ENCODE measurements around the gene CD2. TPM values are rescaled to one million over a fixed set of nuclear protein-coding genes. Genes with fewer than 3 reads are reported as not detected.

CD2 gene
- total RNA-seq, 1 experiment from 2014 or later, result not detected

DNA sequence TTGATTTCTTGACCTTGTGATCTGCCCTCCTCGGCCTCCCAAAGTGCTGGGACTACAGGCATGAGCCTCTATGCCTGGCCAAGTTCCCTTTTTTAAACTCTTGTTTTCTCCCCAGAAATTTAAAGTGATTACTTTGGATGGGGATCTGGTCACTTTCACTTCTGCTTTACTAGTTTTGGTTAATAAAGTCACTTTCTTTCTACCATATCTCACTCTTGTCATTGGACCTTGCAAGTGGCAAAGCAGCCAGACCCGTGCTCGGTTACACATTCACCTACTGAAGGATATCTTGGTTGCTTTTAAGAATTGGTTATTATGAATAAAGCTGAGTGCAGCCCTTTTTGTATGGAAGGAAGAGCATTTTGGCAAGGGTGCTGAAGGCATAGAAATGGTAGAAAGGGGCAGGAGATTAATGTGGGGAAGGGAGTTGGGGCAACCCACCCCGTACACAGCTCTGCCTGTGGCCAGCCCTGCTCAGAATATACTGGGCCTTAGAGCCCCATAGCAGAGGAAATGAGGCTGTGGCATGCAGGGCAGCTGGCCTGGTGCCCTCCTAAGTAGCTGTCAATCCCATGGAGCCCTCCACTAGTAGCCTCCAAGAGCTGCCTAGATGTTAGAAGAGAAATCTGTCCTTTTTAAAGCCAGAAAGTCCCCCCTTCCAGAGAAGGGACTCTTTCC lies 40.7 kb downstream of the CD2 start:
- Mint-ChIP-seq H3K27me3 (ENCODE audit: insufficient read depth, unreplicated experiment) (peaks cover 23% of the 10 kb centered on the region), H3K36me3 (ENCODE audit: insufficient read depth, unreplicated experiment) (no peaks in the 10 kb centered on the region), H3K9me3 (ENCODE audit: unreplicated experiment) (no peaks in the 10 kb centered on the region), H3K4me3 (ENCODE audit: unreplicated experiment) (no peak overlapping the region), H3K27ac (ENCODE audit: low read depth, unreplicated experiment) (no peak overlapping the region), H3K4me1 (ENCODE audit: insufficient read depth, unreplicated experiment) (no peaks in the 10 kb centered on the region)
- TF ChIP-seq, protein P1, sequence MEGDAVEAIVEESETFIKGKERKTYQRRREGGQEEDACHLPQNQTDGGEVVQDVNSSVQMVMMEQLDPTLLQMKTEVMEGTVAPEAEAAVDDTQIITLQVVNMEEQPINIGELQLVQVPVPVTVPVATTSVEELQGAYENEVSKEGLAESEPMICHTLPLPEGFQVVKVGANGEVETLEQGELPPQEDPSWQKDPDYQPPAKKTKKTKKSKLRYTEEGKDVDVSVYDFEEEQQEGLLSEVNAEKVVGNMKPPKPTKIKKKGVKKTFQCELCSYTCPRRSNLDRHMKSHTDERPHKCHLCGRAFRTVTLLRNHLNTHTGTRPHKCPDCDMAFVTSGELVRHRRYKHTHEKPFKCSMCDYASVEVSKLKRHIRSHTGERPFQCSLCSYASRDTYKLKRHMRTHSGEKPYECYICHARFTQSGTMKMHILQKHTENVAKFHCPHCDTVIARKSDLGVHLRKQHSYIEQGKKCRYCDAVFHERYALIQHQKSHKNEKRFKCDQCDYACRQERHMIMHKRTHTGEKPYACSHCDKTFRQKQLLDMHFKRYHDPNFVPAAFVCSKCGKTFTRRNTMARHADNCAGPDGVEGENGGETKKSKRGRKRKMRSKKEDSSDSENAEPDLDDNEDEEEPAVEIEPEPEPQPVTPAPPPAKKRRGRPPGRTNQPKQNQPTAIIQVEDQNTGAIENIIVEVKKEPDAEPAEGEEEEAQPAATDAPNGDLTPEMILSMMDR (IDR thresholded peaks at IDR 0.05; ENCODE audit: unreplicated experiment), result no peak
- ChIA-PET POLR2A (no interaction called here), CTCF (no interaction called here)
- BruUV-seq (replicated peaks), result no TSS peak
- intact Hi-C loops (cut with micrococcal nuclease), result no loop called here
- DNase-seq (ENCODE audit: unreplicated experiment), result no peak

DNA sequence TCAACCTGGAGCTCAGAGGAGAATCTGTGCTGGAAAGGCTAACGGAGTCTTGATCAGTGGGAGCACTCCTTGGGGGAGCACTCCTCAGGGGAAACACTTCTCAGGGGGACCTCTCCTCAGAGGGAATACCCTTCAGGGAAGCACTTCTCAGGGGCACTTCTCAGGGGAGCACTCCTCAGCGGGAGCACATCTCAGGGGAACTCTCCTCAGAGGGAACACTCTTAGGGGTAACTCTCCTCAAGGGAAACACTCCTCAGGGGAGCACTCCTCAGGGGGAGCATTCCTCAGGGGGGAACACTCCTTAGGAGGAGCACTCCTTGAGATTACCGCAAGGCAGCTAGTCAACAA lies 41.2 kb downstream of the CD2 start:
- H3K27ac Mint-ChIP-seq (ENCODE audit: low read depth, unreplicated experiment), result no peak overlapping the region
- intact Hi-C loops (cut with micrococcal nuclease), result no loop called here
- BruUV-seq (replicated peaks), result no TSS peak
- H3K4me1 Mint-ChIP-seq (ENCODE audit: insufficient read depth, unreplicated experiment), result no peaks in the 10 kb centered on the region
- H3K27me3 Mint-ChIP-seq (ENCODE audit: insufficient read depth, unreplicated experiment), result peaks cover 18% of the 10 kb centered on the region
- no peaks in the 10 kb centered on the region for H3K36me3 Mint-ChIP-seq (ENCODE audit: insufficient read depth, unreplicated experiment)
- H3K9me3 Mint-ChIP-seq (ENCODE audit: unreplicated experiment), result no peaks in the 10 kb centered on the region
- TF ChIP-seq, protein P1 (IDR thresholded peaks at IDR 0.05; ENCODE audit: unreplicated experiment), result no peak
- ChIA-PET POLR2A (no interaction called here), CTCF (no interaction called here)
- H3K4me3 Mint-ChIP-seq (ENCODE audit: unreplicated experiment), result no peak overlapping the region
- DNase-seq (ENCODE audit: unreplicated experiment), result no peak

DNA sequence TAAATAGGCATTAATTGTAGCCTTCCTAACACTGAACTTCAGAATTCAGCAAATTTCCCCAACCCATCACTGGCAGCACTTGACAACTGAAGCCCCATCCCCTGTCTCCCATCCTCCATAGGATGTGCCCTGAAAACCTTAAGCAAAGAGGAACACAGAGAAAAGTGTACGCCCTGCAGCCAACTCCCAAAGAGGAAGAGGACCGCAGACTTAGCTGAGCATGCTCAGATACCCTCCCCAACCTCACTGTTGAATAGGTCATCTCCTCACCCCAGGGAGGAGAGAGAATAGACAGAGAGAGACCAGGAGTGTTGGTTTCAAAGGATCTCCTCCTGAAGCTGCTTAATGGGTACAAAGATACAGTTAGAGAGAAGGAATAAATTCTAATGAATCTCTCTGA lies 50.5 kb downstream of the CD2 start:
- peaks cover 14% of the 10 kb centered on the region for H3K4me1 Mint-ChIP-seq (ENCODE audit: insufficient read depth, unreplicated experiment)
- no peaks in the 10 kb centered on the region for H3K36me3 Mint-ChIP-seq (ENCODE audit: insufficient read depth, unreplicated experiment)
- H3K27ac Mint-ChIP-seq (ENCODE audit: low read depth, unreplicated experiment), result no peak overlapping the region
- ChIA-PET POLR2A (no interaction called here), CTCF (no interaction called here)
- H3K27me3 Mint-ChIP-seq (ENCODE audit: insufficient read depth, unreplicated experiment), result no peaks in the 10 kb centered on the region
- TF ChIP-seq, protein P1 (IDR thresholded peaks at IDR 0.05; ENCODE audit: unreplicated experiment), result no peak
- no peak for DNase-seq (ENCODE audit: unreplicated experiment)
- BruUV-seq (replicated peaks), result no TSS peak
- intact Hi-C loops (cut with micrococcal nuclease), result no loop called here
- no peak overlapping the region for H3K4me3 Mint-ChIP-seq (ENCODE audit: unreplicated experiment)
- H3K9me3 Mint-ChIP-seq (ENCODE audit: unreplicated experiment), result no peaks in the 10 kb centered on the region

DNA sequence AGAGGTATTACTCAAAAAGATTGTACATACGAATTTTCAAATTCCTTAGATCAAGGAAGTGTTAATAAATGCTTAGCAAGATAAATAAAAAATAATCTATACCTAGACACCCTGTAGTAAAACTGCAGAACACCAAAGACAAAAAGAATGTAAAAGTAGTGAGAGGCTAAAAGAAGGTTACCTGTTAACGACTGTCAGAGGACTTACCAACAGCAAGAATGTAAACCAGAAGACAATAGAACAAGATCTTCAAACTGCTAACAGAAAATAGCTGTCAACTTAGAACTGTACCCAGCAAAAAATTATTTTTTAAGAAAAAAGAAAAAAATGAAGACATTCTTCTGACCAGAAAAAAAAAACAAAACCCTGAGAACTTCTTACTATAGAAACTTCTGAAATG lies 51.2 kb downstream of the CD2 start:
- TF ChIP-seq, protein P1 (IDR thresholded peaks at IDR 0.05; ENCODE audit: unreplicated experiment), result no peak
- intact Hi-C loops (cut with micrococcal nuclease), result no loop called here
- no TSS peak for BruUV-seq (replicated peaks)
- Mint-ChIP-seq H3K9me3 (ENCODE audit: unreplicated experiment) (no peaks in the 10 kb centered on the region), H3K36me3 (ENCODE audit: insufficient read depth, unreplicated experiment) (no peaks in the 10 kb centered on the region), H3K4me3 (ENCODE audit: unreplicated experiment) (no peak overlapping the region), H3K4me1 (ENCODE audit: insufficient read depth, unreplicated experiment) (peaks cover 14% of the 10 kb centered on the region), H3K27ac (ENCODE audit: low read depth, unreplicated experiment) (no peak overlapping the region), H3K27me3 (ENCODE audit: insufficient read depth, unreplicated experiment) (no peaks in the 10 kb centered on the region)
- ChIA-PET POLR2A (no interaction called here), CTCF (no interaction called here)
- DNase-seq (ENCODE audit: unreplicated experiment), result no peak
